ENCODE data around the gene OR6M1. TPM values are rescaled to one million over a fixed set of nuclear protein-coding genes. Genes with fewer than 3 reads are reported as not detected.

OR6M1 gene
- total RNA-seq, 1 donor from 2014 or later = not detected

DNA sequence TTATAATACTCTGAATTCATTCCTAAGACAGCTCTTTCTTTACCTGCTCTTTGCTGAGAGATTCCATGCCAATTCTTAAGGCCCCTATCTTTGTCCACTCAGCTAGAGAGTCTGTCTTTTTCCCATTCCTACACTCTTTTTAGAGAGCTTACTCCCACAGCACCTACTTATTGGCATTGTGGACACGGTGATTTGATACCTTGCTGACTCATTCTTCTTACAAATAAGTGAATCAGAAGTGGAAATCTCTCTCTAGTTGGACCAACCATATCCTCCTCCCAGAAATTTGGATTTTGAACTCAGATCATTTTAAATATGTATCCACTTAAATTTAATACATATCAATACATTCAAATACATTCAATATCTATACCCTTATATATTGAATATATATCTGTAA, 32.5 kb upstream of the OR6M1 start:
- Histone ChIP-seq H3K4me3 (ENCODE audit: low read depth, low read length) (no peak overlapping the region), H3K36me3 (ENCODE audit: control insufficient read depth, insufficient read depth, low read length) (no peaks in the 10 kb centered on the region), H3K27me3 (ENCODE audit: control insufficient read depth, insufficient read depth, low read length) (no peaks in the 10 kb centered on the region)
- TF ChIP-seq, protein P1, sequence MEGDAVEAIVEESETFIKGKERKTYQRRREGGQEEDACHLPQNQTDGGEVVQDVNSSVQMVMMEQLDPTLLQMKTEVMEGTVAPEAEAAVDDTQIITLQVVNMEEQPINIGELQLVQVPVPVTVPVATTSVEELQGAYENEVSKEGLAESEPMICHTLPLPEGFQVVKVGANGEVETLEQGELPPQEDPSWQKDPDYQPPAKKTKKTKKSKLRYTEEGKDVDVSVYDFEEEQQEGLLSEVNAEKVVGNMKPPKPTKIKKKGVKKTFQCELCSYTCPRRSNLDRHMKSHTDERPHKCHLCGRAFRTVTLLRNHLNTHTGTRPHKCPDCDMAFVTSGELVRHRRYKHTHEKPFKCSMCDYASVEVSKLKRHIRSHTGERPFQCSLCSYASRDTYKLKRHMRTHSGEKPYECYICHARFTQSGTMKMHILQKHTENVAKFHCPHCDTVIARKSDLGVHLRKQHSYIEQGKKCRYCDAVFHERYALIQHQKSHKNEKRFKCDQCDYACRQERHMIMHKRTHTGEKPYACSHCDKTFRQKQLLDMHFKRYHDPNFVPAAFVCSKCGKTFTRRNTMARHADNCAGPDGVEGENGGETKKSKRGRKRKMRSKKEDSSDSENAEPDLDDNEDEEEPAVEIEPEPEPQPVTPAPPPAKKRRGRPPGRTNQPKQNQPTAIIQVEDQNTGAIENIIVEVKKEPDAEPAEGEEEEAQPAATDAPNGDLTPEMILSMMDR (IDR thresholded peaks at IDR 0.05; ENCODE audit: insufficient read depth, low read length, severe bottlenecking) = no peak
- peak; percentile 82 for DNase-seq (ENCODE audit: low read depth)
- no peak for FAIRE-seq

DNA sequence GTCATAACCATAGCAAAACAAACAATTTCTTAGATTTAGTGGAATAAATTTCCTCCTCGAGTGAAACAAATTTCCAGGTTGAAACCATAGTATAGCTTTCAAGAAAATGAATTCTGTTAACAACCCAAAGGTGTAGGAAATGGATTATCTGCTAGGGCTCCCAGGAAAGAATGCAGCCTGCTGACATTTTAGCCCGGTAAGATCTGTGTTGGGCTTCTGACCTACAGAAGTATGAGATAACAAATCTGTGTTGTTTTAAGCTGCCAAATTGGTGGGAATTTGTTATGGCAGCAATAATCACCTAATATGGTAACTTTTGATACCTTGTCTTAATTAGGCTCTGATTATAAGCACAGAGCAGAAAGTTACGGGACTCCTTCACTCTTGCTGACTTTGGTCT, 32.0 kb upstream of the OR6M1 start:
- TF ChIP-seq, protein P1 (IDR thresholded peaks at IDR 0.05; ENCODE audit: insufficient read depth, low read length, severe bottlenecking) = no peak
- no peak for FAIRE-seq

DNA sequence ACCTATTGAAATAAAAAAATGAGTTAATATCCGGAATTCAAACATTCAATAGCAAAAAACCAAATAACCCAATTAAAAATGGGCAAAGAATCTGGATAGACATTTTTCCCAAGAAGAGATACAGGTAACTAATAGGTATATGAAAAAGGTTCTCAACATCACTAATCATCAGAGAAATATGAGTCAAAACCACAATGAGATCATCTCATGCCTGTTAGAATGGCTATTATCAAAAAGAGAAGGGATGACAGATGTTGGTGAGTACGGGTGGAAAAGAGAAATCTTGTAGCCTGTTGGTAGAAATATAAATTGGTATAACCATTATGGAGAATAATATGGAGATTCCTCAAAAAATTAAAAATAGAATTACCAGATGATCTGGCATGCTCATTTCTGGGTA, 26.9 kb upstream of the OR6M1 start:
- FAIRE-seq (no peak), DNase-seq (ENCODE audit: low read depth) (peak; percentile 87)
- TF ChIP-seq, protein P1 (IDR thresholded peaks at IDR 0.05; ENCODE audit: insufficient read depth, low read length, severe bottlenecking) = no peak
- Histone ChIP-seq H3K27me3 (ENCODE audit: control insufficient read depth, insufficient read depth, low read length) (no peaks in the 10 kb centered on the region), H3K36me3 (ENCODE audit: control insufficient read depth, insufficient read depth, low read length) (no peaks in the 10 kb centered on the region), H3K4me3 (ENCODE audit: low read depth, low read length) (no peak overlapping the region)

More for the DNA sequence above, 32.0 kb upstream of the OR6M1 start:
- H3K36me3 ChIP-seq (ENCODE audit: control insufficient read depth, insufficient read depth, low read length) = no peaks in the 10 kb centered on the region
- no peaks in the 10 kb centered on the region for H3K27me3 ChIP-seq (ENCODE audit: control insufficient read depth, insufficient read depth, low read length)
- H3K4me3 ChIP-seq (ENCODE audit: low read depth, low read length) = no peak overlapping the region
- no peak for DNase-seq (ENCODE audit: low read depth)

DNA sequence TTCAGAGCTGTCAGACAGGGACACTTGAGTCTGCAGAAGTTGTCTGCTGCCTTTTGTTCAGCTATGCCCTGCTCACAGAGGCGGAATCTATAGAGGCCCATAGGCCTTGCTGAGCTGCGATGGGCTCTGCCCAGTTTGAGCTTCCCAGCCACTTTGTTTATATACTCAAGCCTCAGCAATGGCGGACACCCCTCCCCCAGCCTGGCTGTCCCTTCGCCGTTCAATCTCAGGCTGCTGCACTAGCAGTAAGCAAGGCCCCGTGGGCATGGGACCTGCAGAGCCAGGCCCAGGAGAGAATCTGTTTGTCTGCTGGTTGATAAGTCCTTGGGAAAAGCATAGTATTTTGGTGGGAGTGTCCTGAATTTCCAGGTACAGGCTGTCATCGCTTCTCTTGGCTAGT, 23.6 kb upstream of the OR6M1 start:
- no peak for DNase-seq (ENCODE audit: low read depth)
- no peaks in the 10 kb centered on the region for H3K27me3 ChIP-seq (ENCODE audit: control insufficient read depth, insufficient read depth, low read length)
- H3K4me3 ChIP-seq (ENCODE audit: low read depth, low read length) = no peak overlapping the region
- TF ChIP-seq, protein P1 (IDR thresholded peaks at IDR 0.05; ENCODE audit: insufficient read depth, low read length, severe bottlenecking) = no peak
- H3K36me3 ChIP-seq (ENCODE audit: control insufficient read depth, insufficient read depth, low read length) = no peaks in the 10 kb centered on the region
- no peak for FAIRE-seq

DNA sequence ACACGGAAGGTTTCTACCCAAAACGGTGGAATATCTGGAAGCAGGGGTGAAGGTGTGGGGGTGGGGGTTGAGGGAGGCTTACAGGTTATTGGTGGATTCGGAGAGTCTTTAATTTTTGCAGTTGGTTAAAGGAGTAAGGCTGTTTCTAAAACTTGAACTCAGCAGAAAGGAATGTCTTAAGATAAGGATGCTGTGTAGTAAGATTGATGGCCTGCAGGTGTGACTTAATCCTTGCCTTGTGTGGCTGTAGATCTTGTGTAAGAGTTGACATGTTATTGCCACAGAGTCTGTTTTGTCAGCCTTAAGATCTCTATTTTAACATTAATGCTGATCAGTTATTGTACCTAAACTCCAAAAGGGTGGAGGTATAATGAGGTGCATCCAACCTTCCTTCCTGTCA, 16.4 kb upstream of the OR6M1 start:
- DNase-seq (ENCODE audit: low read depth) (peak; percentile 57), FAIRE-seq (no peak)
- TF ChIP-seq, protein P1 (IDR thresholded peaks at IDR 0.05; ENCODE audit: insufficient read depth, low read length, severe bottlenecking) = no peak

DNA sequence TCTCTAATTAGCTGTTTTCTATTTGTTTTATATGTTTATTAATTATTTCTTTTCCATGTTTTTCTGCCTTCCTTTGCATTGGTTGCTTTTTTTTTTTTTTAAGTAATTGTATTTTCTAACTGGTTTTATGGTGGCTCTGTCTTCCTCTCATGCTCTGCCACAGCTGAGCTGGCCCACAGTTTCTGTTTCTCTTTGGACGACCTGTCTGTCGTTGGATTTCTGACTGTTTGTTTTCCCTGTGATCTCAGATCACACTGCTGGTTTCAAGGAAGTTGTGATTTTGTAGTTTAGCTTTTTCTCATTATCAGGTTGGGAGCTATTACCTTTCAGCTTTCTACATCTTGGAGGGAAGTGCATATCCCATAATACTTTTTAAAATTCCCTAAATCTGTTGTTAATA, 15.9 kb upstream of the OR6M1 start:
- no peaks in the 10 kb centered on the region for H3K27me3 ChIP-seq (ENCODE audit: control insufficient read depth, insufficient read depth, low read length)
- no peak overlapping the region for H3K4me3 ChIP-seq (ENCODE audit: low read depth, low read length)
- TF ChIP-seq, protein P1 (IDR thresholded peaks at IDR 0.05; ENCODE audit: insufficient read depth, low read length, severe bottlenecking) = no peak
- H3K36me3 ChIP-seq (ENCODE audit: control insufficient read depth, insufficient read depth, low read length) = no peaks in the 10 kb centered on the region
- DNase-seq (ENCODE audit: low read depth) = no peak
- FAIRE-seq = no peak

More for the DNA sequence above, 16.4 kb upstream of the OR6M1 start:
- no peaks in the 10 kb centered on the region for H3K36me3 ChIP-seq (ENCODE audit: control insufficient read depth, insufficient read depth, low read length)
- no peaks in the 10 kb centered on the region for H3K27me3 ChIP-seq (ENCODE audit: control insufficient read depth, insufficient read depth, low read length)
- H3K4me3 ChIP-seq (ENCODE audit: low read depth, low read length) = no peak overlapping the region

Measured in bronchial epithelial cell (primary cell).